ENCODE results near the gene SYF2. TPM values are rescaled to one million over a fixed set of nuclear protein-coding genes. Genes with fewer than 3 reads are reported as not detected.

SYF2 gene
- total RNA-seq, 1 donor = 39.4 TPM

DNA sequence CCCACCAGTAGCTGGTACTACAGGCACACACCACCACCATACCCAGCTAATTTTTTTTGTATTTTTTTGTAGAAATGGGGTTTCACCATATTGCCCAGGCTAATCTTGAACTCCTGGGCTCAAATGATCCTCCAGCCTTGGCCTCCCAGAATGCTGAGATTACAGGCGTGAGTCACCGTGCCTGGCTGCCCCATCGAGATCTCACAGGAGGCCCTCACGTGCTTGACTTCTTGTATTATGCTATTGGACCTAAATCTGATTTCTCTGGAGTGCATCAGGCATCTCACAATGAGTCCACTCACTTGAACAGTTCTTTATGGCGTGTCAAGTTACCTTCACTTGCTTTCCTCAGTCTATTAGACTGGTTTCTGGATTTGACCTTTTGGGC lies 24.3 kb upstream of the SYF2 start:
- Histone ChIP-seq H2AFZ (ENCODE audit: low read length) (no peak overlapping the region), H3K4me3 (ENCODE audit: insufficient read depth, low read length) (no peak overlapping the region), H3K27me3 (ENCODE audit: insufficient read depth, low read length) (no peaks in the 10 kb centered on the region), H3K27ac (ENCODE audit: low read depth, low read length) (peak overlapping the region; percentile 77), H3K79me2 (ENCODE audit: insufficient read depth, low read length) (peaks cover 8% of the 10 kb centered on the region), H4K20me1 (ENCODE audit: insufficient read depth, low read length) (no peaks in the 10 kb centered on the region), H3K4me1 (ENCODE audit: insufficient read depth, low read length) (peaks cover 40% of the 10 kb centered on the region), H3K36me3 (ENCODE audit: insufficient read depth, low read length) (no peaks in the 10 kb centered on the region), H3K9me3 (ENCODE audit: low read depth, low read length) (no peaks in the 10 kb centered on the region), H3K4me2 (ENCODE audit: insufficient read depth, low read length) (peak overlapping the region; percentile 53)
- DNase-seq (ENCODE audit: insufficient read length, low spot score, missing footprints) = no peak
- no peak for TF ChIP-seq CTCF (IDR thresholded peaks at IDR 0.05; ENCODE audit: extremely low read depth, low read depth, low read length)

- DNase-seq (ENCODE audit: insufficient read length, low spot score, missing footprints) = no peak
- Histone ChIP-seq H3K9me3 (ENCODE audit: low read depth, low read length) (no peaks in the 10 kb centered on the region), H3K27ac (ENCODE audit: low read depth, low read length) (peak overlapping the region; percentile 77), H3K36me3 (ENCODE audit: insufficient read depth, low read length) (no peaks in the 10 kb centered on the region), H2AFZ (ENCODE audit: low read length) (no peak overlapping the region), H4K20me1 (ENCODE audit: insufficient read depth, low read length) (no peaks in the 10 kb centered on the region), H3K27me3 (ENCODE audit: insufficient read depth, low read length) (no peaks in the 10 kb centered on the region), H3K4me1 (ENCODE audit: insufficient read depth, low read length) (peaks cover 40% of the 10 kb centered on the region), H3K79me2 (ENCODE audit: insufficient read depth, low read length) (peaks cover 8% of the 10 kb centered on the region), H3K4me3 (ENCODE audit: insufficient read depth, low read length) (no peak overlapping the region), H3K4me2 (ENCODE audit: insufficient read depth, low read length) (no peak overlapping the region)
- TF ChIP-seq CTCF (IDR thresholded peaks at IDR 0.05; ENCODE audit: extremely low read depth, low read depth, low read length) = no peak
These were observed 23.6 kb upstream of the SYF2 start for GRCh38 chr1:25255706-25256577.

DNA sequence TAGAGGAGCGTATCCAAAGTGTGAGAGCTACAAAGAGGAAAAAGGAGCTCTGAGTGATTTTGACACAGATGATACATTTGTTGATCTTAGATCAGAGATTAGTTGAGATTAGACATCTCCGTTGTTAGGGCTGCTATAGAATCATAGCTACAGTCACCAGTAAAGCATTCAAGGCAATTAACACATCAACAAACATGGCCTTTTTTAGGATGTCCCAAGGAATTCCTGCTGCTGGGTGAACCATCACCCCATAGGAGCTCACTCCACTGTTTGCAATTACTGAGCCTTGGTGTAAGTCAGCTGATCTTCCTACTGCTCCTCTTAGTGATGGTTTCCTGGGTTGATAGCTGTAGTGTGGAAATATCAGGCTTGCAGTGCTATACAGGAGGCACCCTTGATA lies 21.6 kb upstream of the SYF2 start:
- H2AFZ ChIP-seq (ENCODE audit: low read length) = no peak overlapping the region
- H3K4me1 ChIP-seq (ENCODE audit: insufficient read depth, low read length) = peaks cover 29% of the 10 kb centered on the region
- H3K9me3 ChIP-seq (ENCODE audit: low read depth, low read length) = no peaks in the 10 kb centered on the region
- H3K27me3 ChIP-seq (ENCODE audit: insufficient read depth, low read length) = no peaks in the 10 kb centered on the region
- DNase-seq (ENCODE audit: insufficient read length, low spot score, missing footprints) = peak; percentile 69
- no peaks in the 10 kb centered on the region for H3K36me3 ChIP-seq (ENCODE audit: insufficient read depth, low read length)
- H3K27ac ChIP-seq (ENCODE audit: low read depth, low read length) = peak overlapping the region; percentile 65
- H3K79me2 ChIP-seq (ENCODE audit: insufficient read depth, low read length) = peaks cover 8% of the 10 kb centered on the region
- TF ChIP-seq CTCF (IDR thresholded peaks at IDR 0.05; ENCODE audit: extremely low read depth, low read depth, low read length) = no peak
- no peaks in the 10 kb centered on the region for H4K20me1 ChIP-seq (ENCODE audit: insufficient read depth, low read length)
- H3K4me2 ChIP-seq (ENCODE audit: insufficient read depth, low read length) = peak overlapping the region; percentile 11
- H3K4me3 ChIP-seq (ENCODE audit: insufficient read depth, low read length) = no peak overlapping the region

All from osteoblast (primary cell).